GM19438 (cell line): ENCODE results near the gene TLE4.
"Not testable (repeated sequence)": the region's sequence is repeated elsewhere in the genome, so short reads cannot be mapped to it uniquely, and the experiment has no call there.

Source experiments
- ATAC-seq: cut with Tn5 transposase; IDR thresholded peaks from one replicate; pipeline ENCODE4 v1.9.1; 2021; ENCODE audit warnings: low read depth; ENCODE audit not compliant: unreplicated experiment

The TLE4 gene

GRCh38 chr9:79630521-79631403, 59.0 kb downstream of the TLE4 start:
- ATAC-seq, result no peak

- no peak for ATAC-seq
These were observed 60.3 kb downstream of the TLE4 start for GRCh38 chr9:79632060-79632459.

DNA sequence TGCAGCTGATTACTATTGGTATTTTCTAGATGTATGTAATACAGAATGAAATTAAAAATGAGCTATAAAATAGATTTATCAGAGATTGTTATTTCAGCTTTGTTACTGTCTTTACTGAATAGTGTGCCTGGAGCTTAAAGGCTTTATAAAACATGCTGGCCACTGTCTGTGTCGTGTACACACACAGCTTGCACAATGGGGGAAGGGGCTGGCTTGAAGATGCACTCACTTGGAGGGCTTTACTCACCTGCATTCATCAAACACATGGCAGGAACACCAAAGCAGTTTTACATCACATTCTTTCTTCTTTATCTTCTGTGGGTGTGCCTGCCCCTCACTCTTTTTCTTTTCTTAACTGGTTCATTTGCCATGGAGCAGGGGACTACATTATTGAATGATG, 60.9 kb downstream of the TLE4 start:
- ATAC-seq, result no peak

DNA sequence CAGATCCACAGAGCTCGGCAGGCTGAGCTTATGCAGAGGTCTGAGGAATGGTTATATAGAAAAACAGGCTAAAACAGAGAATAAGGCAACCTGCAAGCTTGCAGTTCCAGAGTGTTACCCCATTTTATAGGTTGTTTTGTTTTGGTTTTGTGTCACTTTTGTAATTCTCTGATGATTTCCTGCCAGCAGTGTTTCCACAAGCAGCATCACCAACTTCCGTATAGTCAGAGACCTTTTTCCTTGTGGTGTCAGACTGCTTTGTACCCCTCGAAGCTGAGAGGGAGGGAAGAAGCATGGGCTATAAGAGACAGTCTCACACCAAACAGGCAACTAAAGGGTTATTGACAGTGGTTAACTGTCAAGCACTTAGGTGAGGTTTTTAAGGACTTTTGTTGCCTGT, 61.8 kb downstream of the TLE4 start:
- ATAC-seq, result no peak

- no peak for ATAC-seq
These were observed 65.6 kb downstream of the TLE4 start for GRCh38 chr9:79637177-79637925.

- no peak for ATAC-seq
These were observed 67.0 kb downstream of the TLE4 start for GRCh38 chr9:79638806-79639205.

- no peak for ATAC-seq
These were observed 67.6 kb downstream of the TLE4 start for GRCh38 chr9:79639354-79639753.

GRCh38 chr9:79640067-79640466, 68.3 kb downstream of the TLE4 start:
- not testable (repeated sequence) for ATAC-seq

DNA sequence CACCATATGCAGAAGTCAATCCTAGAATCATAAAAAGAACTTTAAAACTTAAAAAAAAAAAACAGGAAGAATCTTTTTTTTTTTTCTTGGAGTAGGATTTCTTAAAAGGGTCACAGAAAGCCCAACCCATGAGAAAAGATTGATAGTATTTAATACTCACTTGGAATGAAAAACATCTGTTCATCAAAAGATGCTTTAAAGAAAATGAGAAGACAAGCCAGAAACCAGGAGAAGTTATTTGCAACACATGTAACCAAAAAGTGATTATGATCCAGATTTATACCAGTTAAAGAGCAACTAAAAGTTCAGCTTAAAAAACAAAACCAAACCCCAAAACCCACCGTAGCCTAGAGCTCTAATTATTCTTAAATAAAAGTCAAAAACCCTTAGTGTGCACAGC, 69.3 kb downstream of the TLE4 start:
- ATAC-seq, result no peak

GRCh38 chr9:79642671-79643070, 70.9 kb downstream of the TLE4 start:
- ATAC-seq, result no peak

- ATAC-seq, result no peak
These were observed 72.3 kb downstream of the TLE4 start for GRCh38 chr9:79644048-79644447.

DNA sequence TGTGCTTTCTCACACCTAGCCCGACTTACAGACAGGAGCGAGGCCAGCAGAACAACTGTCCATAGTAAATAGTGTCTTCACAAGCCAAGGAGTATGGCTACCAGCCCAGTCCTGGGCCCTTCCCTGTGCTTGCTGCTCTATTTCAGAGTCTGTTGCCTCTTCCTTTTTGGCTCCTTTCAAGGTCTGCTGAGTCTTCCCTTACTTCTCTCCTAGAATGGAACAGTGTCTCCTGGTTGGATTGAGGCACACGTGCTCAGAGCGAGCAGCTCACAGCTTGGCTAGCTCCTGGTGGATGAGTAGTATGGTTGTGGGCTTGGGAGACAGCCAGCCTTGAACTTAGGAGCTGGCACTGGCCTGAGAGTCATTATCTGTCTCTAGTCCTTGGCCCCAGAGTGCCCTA, 72.8 kb downstream of the TLE4 start:
- no peak for ATAC-seq

- no peak for ATAC-seq
These were observed 73.3 kb downstream of the TLE4 start for GRCh38 chr9:79645110-79645509.

GRCh38 chr9:79646096-79646495, 74.3 kb downstream of the TLE4 start:
- ATAC-seq, result no peak

DNA sequence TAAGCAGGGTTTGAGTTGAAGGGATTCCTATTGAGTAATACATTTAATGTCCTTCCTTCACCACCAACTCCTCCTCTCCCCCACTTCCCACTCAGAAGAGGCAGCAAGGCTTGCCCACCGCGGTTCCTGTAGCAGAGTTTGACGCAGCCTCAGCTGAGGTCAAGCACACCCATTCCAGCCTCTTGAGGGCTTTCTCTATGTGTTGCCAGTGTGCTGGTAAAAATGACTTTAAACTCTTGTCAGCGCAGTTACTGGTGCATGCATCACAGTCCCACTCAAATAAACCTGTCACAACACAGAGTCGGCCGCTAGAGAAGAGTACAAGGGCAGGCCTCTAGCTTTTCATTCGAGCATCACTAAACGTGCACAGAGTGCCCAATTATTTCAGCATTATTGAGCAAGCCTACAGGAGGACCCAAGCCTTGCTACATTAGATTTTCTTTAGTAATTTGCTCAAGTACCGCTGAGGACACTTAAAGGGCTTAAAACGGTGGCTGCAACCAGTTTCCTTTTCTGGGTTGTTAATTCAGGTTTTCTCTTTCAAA, 79.6 kb downstream of the TLE4 start:
- no peak for ATAC-seq

- ATAC-seq, result no peak
These were observed 80.8 kb downstream of the TLE4 start for GRCh38 chr9:79652598-79652997.

DNA sequence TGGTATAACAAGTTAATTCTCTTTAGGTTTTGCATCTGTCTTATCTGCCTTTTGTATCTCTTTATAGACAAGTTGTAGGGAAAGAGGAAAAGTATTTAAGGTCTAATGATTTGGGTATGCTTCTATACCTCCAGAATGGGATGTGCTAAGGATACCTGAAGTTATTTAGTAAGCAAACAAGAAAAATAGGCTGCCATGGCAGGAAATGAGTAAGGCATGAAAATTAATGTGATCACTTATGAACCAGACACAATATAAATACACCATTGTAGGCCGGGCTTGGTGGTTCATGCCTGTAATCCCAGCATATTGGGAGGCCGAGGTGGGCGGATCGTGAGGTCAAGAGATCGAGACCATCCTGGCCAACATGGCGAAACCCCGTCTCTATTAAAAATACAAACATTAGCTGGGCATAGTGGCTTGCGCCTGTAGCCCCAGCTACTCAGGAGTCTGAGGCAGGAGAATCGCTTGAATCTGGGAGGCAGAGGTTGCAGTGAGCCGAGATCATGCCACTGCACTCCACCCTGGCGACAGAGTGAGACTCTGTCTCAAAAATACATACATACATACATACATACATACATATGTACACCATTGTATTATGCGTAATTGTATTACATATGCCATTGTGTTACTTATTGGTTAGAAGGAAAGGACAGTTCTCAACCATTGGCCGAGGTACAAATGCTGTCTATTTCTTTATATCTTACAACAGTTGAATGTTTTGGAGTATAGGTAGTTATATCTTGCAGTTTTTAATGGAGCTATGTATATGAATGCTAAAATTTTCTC, 83.0 kb downstream of the TLE4 start:
- ATAC-seq, result not testable (repeated sequence)

DNA sequence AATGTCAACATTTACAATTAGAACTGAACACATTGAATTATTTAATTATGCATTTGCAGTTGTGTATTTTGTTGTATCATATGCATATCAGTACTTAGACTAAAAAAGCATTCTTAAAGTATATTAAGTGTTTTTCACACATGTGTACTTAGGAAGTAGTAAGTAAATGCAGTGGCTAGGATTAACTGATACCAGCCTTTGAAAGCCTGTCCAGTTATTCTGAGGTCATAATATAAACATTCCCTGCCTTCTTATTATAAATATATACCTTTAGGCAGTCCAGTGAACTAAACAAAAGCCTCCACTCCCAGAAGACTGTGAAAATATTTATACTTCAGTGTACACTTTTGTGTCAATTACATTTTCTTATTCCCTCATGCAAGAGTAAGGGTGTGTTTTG, 83.8 kb downstream of the TLE4 start:
- no peak for ATAC-seq

- no peak for ATAC-seq
These were observed 84.4 kb downstream of the TLE4 start for GRCh38 chr9:79656169-79656568.

DNA sequence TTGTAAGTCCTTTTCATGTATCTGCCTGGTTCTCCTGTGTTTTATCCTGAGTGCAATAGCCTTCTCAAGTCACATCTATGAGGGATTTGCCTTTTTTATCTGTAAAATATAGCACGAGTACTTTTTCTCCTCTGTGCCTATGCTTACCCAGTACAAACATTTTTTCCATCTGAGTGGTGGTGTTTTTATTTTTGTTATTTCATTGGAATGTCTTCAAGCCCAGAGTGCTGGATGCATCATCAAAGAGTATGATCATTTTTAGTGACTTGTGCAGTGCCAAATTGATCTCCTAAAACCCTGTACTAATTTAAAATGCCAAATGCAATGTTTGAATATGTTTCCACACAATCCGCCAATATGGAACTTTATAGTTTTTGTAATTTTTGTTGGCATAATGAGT, 86.1 kb downstream of the TLE4 start:
- ATAC-seq, result no peak

DNA sequence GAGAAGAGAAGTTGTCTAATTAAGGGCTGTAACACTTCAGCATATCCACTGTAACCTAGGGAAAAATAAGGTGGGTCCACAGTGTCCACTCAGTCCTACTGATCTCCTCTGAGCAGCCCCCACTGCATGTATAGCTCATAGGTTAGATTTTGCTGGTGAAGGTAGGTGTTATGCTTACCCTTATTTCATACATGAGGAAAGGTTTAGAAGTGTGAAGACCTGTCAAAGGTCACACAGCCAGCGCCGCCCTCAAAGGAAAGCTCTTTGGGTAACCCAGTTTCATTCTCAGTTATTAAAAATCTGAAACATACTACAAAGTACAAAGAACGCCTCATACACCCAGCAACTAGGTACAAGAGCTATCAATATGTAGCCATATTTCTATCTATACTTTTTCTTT, 87.2 kb downstream of the TLE4 start:
- ATAC-seq, result no peak
